ENCODE results near the gene GPRC5C. TPM values are rescaled to one million over a fixed set of nuclear protein-coding genes. Genes with fewer than 3 reads are reported as not detected.

The GPRC5C gene
- total and polyA plus RNA-seq, 2 donors (not counting 3 experiments of a cell fraction or from before 2014, with no cell fraction given): not detected

GRCh38 chr17:74424657-74425056 lies 7.2 kb upstream of the GPRC5C start:
- CTCF ChIA-PET: no interaction called here
- dilution Hi-C loops (cut with MboI; ENCODE audit: extremely low pct_ligation_motif_present, low sequenced_read_pairs): no loop called here

More at GRCh38 chr17:74424657-74425056, 7.2 kb upstream of the GPRC5C start:
- Histone ChIP-seq H3K9me3 (replicated peaks; ENCODE audit: control insufficient read depth, insufficient read depth, low read length) (no peaks in the 10 kb centered on the region), H2AFZ (ENCODE audit: low read depth, low read length) (no peak overlapping the region), H3K79me2 (ENCODE audit: control insufficient read depth, insufficient read depth, low read length) (no peaks in the 10 kb centered on the region), H3K9me1 (replicated peaks; ENCODE audit: control insufficient read depth, extremely low read depth, insufficient read depth, low read length) (no peaks in the 10 kb centered on the region), H4K20me1 (replicated peaks; ENCODE audit: control insufficient read depth, extremely low read depth, insufficient read depth, low read length) (no peaks in the 10 kb centered on the region), H3K27ac (ENCODE audit: insufficient read depth, low read depth, low read length) (no peak overlapping the region), H3K36me3 (ENCODE audit: control insufficient read depth in 2 of 2, extremely low read depth in 1 of 2, insufficient read depth in 2 of 2, low read length in 2 of 2) (no peaks in the 10 kb centered on the region), H3K4me2 (ENCODE audit: insufficient read depth, low read length) (no peak overlapping the region), H3K9ac (replicated peaks; ENCODE audit: extremely low read depth, insufficient read depth, low read length) (no peak overlapping the region), H3K27me3 (ENCODE audit: control insufficient read depth in 2 of 2, insufficient read depth in 2 of 2, low read length in 2 of 2) (peaks cover under 1 to 3% of the 10 kb centered on the region in 2 experiments), H3K4me1 (ENCODE audit: control insufficient read depth, extremely low read depth, insufficient read depth, low read length) (no peaks in the 10 kb centered on the region), H3K4me3 (replicated peaks in 1 of 3; ENCODE audit: insufficient read depth in 1 of 3, low read depth in 1 of 3, low read length in 3 of 3) (no peak overlapping the region)
- FAIRE-seq: no peak
- no peak for DNase-seq (ENCODE audit: low read depth, low spot score)
- POLR2A ChIA-PET: no interaction called here
- BruUV-seq (replicated peaks): no TSS peak
- intact Hi-C loops (cut with micrococcal nuclease): no loop called here
- TF ChIP-seq JUN (IDR thresholded peaks at IDR 0.05; ENCODE audit: borderline replicate concordance, insufficient read depth, insufficient read length, low read depth) (no peak), EZH2 (IDR thresholded peaks at IDR 0.05; ENCODE audit: borderline replicate concordance, low read depth, low read length, severe bottlenecking) (no peak), MYC (IDR thresholded peaks at IDR 0.05; ENCODE audit: low read depth, low read length) (no peak), CTCF (IDR thresholded peaks at IDR 0.05; ENCODE audit: extremely low read depth in 1 of 2, insufficient read depth in 1 of 2, low read depth in 1 of 2, low read length in 2 of 2) (no peak), POLR2AphosphoS5 (IDR thresholded peaks at IDR 0.05; ENCODE audit: insufficient read depth, low read depth, low read length) (no peak), MAX (IDR thresholded peaks at IDR 0.05; ENCODE audit: insufficient read depth, insufficient read length) (no peak), GATA2 (IDR thresholded peaks at IDR 0.05; ENCODE audit: insufficient read depth, insufficient read length, low read depth, low read length) (no peak), POLR2A (IDR thresholded peaks at IDR 0.05; ENCODE audit: low read depth, low read length) (no peak), FOS (IDR thresholded peaks at IDR 0.05; ENCODE audit: borderline replicate concordance, insufficient read depth, low read length) (no peak)
